HL-60 (cell line): Measurements from ENCODE around the gene ST7.

Source experiments
- DNase-seq, 2 experiments: peaks; one replicate each; pipeline ENCODE4 v3.0.0-alpha.2; 2010 to 2020; ENCODE audit warnings: low read depth in 1 of 2, low spot score in 1 of 2
- H3K27ac ChIP-seq: fragments of 250-450 bp; sonication (Bioruptor Pico); replicated peaks from 2 replicates; pipeline ENCODE4 v1.5.1; 2020; ENCODE audit warnings: mild to moderate bottlenecking, moderate library complexity
- H3K27me3 ChIP-seq: fragments of 250-450 bp; sonication (Bioruptor Pico); 2 replicates; pipeline ENCODE4 v1.5.1; 2021; ENCODE audit warnings: mild to moderate bottlenecking, moderate library complexity; ENCODE audit not compliant: insufficient read depth, poor library complexity, severe bottlenecking
- H3K4me3 ChIP-seq: replicated peaks from 2 replicates; pipeline ENCODE4 v1.5.1; 2011; ENCODE audit warnings: mild to moderate bottlenecking, control low read depth, low read length; ENCODE audit not compliant: insufficient read depth
- GABPA ChIP-seq: IDR thresholded peaks from 2 replicates; pipeline ENCODE4 v1.6.1; 2012; ENCODE audit warnings: low read depth
- POLR2AphosphoS5 ChIP-seq: IDR thresholded peaks from 2 replicates; pipeline ENCODE4 v1.6.1; 2012; ENCODE audit warnings: low read depth
- SPI1 ChIP-seq: IDR thresholded peaks from 2 replicates; pipeline ENCODE4 v1.6.1; 2012; ENCODE audit warnings: low read depth, mild to moderate bottlenecking, borderline replicate concordance
- TF ChIP-seq, protein P1 (sequence below): IDR thresholded peaks from one replicate; pipeline ENCODE4 v1.5.1; 2011; ENCODE audit warnings: low read length, control low read depth, inconsistent platforms; ENCODE audit not compliant: insufficient read depth
- TF ChIP-seq, protein P2 (sequence below): IDR thresholded peaks from 2 replicates; pipeline ENCODE4 v1.6.1; 2012; ENCODE audit warnings: low read depth; ENCODE audit not compliant: insufficient replicate concordance

ST7 gene

DNA sequence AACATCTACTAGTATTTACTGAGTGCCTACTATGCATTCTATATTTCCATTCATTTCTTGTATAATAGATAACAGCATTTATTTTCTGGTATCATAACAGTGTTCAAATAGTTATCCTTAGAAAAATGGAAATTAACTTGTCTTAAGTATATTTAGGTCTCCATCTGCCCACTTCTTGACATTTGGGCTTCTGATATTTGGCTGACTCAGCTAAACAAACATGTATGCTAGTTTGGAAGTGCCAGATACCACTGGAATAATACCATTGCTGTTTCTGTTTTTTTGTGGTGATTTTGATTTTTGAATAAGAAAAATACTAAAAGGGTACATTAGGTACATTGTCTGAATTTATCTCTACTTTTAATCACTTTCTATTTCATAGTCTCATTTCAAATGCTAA lies 169.2 kb downstream of the ST7 start:
- no peak for DNase-seq
- TF ChIP-seq GABPA (no peak), SPI1 (no peak), POLR2AphosphoS5 (no peak)
- TF ChIP-seq, protein P1, sequence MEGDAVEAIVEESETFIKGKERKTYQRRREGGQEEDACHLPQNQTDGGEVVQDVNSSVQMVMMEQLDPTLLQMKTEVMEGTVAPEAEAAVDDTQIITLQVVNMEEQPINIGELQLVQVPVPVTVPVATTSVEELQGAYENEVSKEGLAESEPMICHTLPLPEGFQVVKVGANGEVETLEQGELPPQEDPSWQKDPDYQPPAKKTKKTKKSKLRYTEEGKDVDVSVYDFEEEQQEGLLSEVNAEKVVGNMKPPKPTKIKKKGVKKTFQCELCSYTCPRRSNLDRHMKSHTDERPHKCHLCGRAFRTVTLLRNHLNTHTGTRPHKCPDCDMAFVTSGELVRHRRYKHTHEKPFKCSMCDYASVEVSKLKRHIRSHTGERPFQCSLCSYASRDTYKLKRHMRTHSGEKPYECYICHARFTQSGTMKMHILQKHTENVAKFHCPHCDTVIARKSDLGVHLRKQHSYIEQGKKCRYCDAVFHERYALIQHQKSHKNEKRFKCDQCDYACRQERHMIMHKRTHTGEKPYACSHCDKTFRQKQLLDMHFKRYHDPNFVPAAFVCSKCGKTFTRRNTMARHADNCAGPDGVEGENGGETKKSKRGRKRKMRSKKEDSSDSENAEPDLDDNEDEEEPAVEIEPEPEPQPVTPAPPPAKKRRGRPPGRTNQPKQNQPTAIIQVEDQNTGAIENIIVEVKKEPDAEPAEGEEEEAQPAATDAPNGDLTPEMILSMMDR: no peak
- TF ChIP-seq, protein P2, sequence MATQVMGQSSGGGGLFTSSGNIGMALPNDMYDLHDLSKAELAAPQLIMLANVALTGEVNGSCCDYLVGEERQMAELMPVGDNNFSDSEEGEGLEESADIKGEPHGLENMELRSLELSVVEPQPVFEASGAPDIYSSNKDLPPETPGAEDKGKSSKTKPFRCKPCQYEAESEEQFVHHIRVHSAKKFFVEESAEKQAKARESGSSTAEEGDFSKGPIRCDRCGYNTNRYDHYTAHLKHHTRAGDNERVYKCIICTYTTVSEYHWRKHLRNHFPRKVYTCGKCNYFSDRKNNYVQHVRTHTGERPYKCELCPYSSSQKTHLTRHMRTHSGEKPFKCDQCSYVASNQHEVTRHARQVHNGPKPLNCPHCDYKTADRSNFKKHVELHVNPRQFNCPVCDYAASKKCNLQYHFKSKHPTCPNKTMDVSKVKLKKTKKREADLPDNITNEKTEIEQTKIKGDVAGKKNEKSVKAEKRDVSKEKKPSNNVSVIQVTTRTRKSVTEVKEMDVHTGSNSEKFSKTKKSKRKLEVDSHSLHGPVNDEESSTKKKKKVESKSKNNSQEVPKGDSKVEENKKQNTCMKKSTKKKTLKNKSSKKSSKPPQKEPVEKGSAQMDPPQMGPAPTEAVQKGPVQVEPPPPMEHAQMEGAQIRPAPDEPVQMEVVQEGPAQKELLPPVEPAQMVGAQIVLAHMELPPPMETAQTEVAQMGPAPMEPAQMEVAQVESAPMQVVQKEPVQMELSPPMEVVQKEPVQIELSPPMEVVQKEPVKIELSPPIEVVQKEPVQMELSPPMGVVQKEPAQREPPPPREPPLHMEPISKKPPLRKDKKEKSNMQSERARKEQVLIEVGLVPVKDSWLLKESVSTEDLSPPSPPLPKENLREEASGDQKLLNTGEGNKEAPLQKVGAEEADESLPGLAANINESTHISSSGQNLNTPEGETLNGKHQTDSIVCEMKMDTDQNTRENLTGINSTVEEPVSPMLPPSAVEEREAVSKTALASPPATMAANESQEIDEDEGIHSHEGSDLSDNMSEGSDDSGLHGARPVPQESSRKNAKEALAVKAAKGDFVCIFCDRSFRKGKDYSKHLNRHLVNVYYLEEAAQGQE: no peak
- Histone ChIP-seq H3K4me3 (no peak overlapping the region), H3K27ac (no peak overlapping the region), H3K27me3 (no peaks in the 10 kb centered on the region)

DNA sequence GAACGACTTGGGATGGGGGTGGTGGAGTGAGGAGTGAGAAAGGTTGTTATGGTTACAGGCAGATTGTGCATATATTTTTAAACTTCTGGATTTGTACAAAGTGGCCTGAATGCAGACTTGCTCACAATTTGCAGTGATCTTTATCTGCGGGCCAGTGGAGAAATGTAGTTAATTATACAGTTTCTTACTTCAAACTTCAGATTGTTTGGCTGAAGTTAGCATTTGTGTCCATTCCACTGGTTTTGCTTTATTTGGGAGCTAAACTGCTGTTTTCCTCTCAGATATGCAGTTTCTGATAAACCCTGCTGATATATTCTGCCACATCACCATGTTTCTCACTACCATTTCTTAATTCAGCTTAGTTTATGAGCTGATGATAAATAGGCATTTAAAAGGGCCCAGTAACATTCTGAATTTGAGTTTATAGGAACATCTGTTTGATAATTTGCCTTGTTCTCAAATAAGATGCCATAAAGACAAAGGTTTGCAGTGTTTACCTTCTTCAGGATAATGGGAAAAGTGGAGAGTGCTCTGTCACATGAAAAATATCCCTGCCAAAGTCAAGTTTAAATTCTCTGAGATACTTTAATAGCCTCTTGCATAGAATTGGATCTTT lies 170.1 kb downstream of the ST7 start:
- no peak overlapping the region for H3K4me3 ChIP-seq
- no peaks in the 10 kb centered on the region for H3K27me3 ChIP-seq
- H3K27ac ChIP-seq: no peak overlapping the region
- DNase-seq: no peak
- no peak for TF ChIP-seq GABPA
- no peak for TF ChIP-seq SPI1
- TF ChIP-seq POLR2AphosphoS5: no peak
- TF ChIP-seq, protein P1: no peak
- TF ChIP-seq, protein P2: no peak

- no peaks in the 10 kb centered on the region for H3K27me3 ChIP-seq
- DNase-seq: peak; percentile 34 to 74
- no peak for TF ChIP-seq GABPA
- no peak overlapping the region for H3K27ac ChIP-seq
- no peak overlapping the region for H3K4me3 ChIP-seq
Measured at GRCh38 chr7:117124591-117125220, 171.4 kb downstream of the ST7 start.

DNA sequence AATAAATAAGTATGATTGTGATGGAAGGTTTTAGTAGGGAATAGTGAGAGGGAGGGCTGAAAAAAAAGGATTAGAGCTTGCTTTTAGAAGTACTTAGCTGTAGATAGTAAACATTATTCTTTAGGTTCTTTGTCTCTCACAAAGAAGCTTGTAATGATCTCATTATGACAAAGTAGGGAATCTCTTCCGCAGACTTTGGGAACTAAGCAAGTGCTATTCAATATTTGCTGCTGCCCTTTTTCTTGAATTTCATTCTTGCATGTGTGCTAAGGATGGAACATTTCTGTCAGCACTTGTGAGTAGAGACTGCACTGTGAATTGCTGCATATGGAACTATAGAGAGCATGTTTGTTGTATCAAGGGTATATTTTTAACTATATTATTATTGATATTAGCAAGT lies 173.4 kb downstream of the ST7 start:
- H3K27ac ChIP-seq: no peak overlapping the region
- H3K4me3 ChIP-seq: no peak overlapping the region
- no peak for DNase-seq
- TF ChIP-seq GABPA (no peak), SPI1 (no peak), POLR2AphosphoS5 (no peak)
- TF ChIP-seq, protein P1: no peak
- TF ChIP-seq, protein P2: no peak
- no peaks in the 10 kb centered on the region for H3K27me3 ChIP-seq
